ENCODE measurements around the gene SLC17A7. TPM values are rescaled to one million over a fixed set of nuclear protein-coding genes. Genes with fewer than 3 reads are reported as not detected.
A peak's percentile ranks its signal among the peaks of the same experiment; 100 is the strongest.

Gene SLC17A7
- total and polyA plus RNA-seq, 2 donors (not counting 1 experiment from before 2014, with no cell fraction given) = 0.60 to 0.89 TPM

- peak overlapping the region in 4 of 5 experiments; percentile 11 to 63 (median 34) for H3K4me3 ChIP-seq (ENCODE audit: control extremely low read depth in 1 of 5, extremely low read depth in 1 of 5, insufficient read depth in 1 of 5, low read depth in 2 of 5, low read length in 4 of 5)
- H3K4me2 ChIP-seq (replicated peaks; ENCODE audit: low read depth, low read length, poor library complexity, severe bottlenecking) = peak overlapping the region; percentile 86
- ATAC-seq (ENCODE audit: low read depth) (peak; percentile 47), DNase-seq (peak; percentile 57)
- Mint-ChIP-seq H3K27me3 (peaks cover 77% of the 10 kb centered on the region), H3K4me1 (peaks cover 59% of the 10 kb centered on the region), H3K27ac (peak overlapping the region; percentile 32), H3K4me3 (peak overlapping the region; percentile 82), H3K9me3 (ENCODE audit: insufficient read depth) (no peaks in the 10 kb centered on the region)
- ChIA-PET CTCF (interaction anchor here (0.5 to 2.2 kb wide), 8 partner anchors 9 to 330 kb away, joined by 3 to 8 read pairs (median 3); no protein-coding TSS in a partner anchor), POLR2A (interaction anchor here (0.8 to 1.4 kb wide), 2 partner anchors 37 to 102 kb away, joined by 4 to 5 read pairs; no protein-coding TSS in a partner anchor)
- TF ChIP-seq EZH2 (IDR thresholded peaks at IDR 0.05; ENCODE audit: borderline replicate concordance, insufficient read depth, low read depth, low read length, poor library complexity, severe bottlenecking) (no peak), CTCF (IDR thresholded peaks at IDR 0.05) (no peak)
- H3K36me3 ChIP-seq (replicated peaks in 1 of 2; ENCODE audit: control extremely low read depth in 1 of 2, control insufficient read depth in 1 of 2, extremely low read depth in 1 of 2, insufficient read depth in 2 of 2, low read length in 1 of 2) = no peaks in the 10 kb centered on the region
- no peaks in the 10 kb centered on the region for H3K79me2 ChIP-seq (ENCODE audit: control insufficient read depth, insufficient read depth, low read length)
- H3K4me1 ChIP-seq (ENCODE audit: control insufficient read depth in 2 of 2, insufficient read depth in 2 of 2, low read length in 2 of 2) = peaks cover 54 to 63% of the 10 kb centered on the region in 2 donors
- intact Hi-C loops (cut with micrococcal nuclease) = loop anchor here (5.0 kb wide), 1 partner anchor 36 kb away; no protein-coding TSS in a partner anchor
- H3K9me3 ChIP-seq (ENCODE audit: control extremely low read depth in 1 of 3, control insufficient read depth in 2 of 3, insufficient read depth in 1 of 3, low read length in 2 of 3) = peaks cover 0 to 60% (median 4%) of the 10 kb centered on the region in 3 donors
- H4K20me1 ChIP-seq (ENCODE audit: control insufficient read depth, insufficient read depth, low read length, poor library complexity, severe bottlenecking) = no peaks in the 10 kb centered on the region
- peak overlapping the region; percentile 60 for H3K9ac ChIP-seq (ENCODE audit: low read length)
- peaks cover 0 to 99% (median 71%) of the 10 kb centered on the region in 4 experiments for H3K27me3 ChIP-seq (replicated peaks in 1 of 4; ENCODE audit: control extremely low read depth in 1 of 4, control insufficient read depth in 3 of 4, insufficient read depth in 4 of 4, low read length in 3 of 4)
- peak overlapping the region; percentile 66 for H2AFZ ChIP-seq (ENCODE audit: insufficient read depth, low read depth, low read length, poor library complexity, severe bottlenecking)
- WGBS (ENCODE audit: insufficient coverage) = 4% methylated on average over 44 of the region's 45 CpGs
- H3K27ac ChIP-seq (ENCODE audit: low read length in 2 of 2) = no peak overlapping the region
Measured at GRCh38 chr19:49427855-49428546, 13.3 kb downstream of the SLC17A7 start.

GRCh38 chr19:49427339-49427738, 14.0 kb downstream of the SLC17A7 start:
- no peak for DNase-seq
- Mint-ChIP-seq H3K4me3 (peak overlapping the region; percentile 44), H3K9me3 (ENCODE audit: insufficient read depth) (no peaks in the 10 kb centered on the region), H3K27me3 (peaks cover 78% of the 10 kb centered on the region), H3K4me1 (peaks cover 60% of the 10 kb centered on the region), H3K27ac (peak overlapping the region; percentile 2)
- Histone ChIP-seq H3K36me3 (replicated peaks in 1 of 2; ENCODE audit: control extremely low read depth in 1 of 2, control insufficient read depth in 1 of 2, extremely low read depth in 1 of 2, insufficient read depth in 2 of 2, low read length in 1 of 2) (no peaks in the 10 kb centered on the region), H3K9me3 (ENCODE audit: control extremely low read depth in 1 of 3, control insufficient read depth in 2 of 3, insufficient read depth in 1 of 3, low read length in 2 of 3) (peaks cover 0 to 58% (median 4%) of the 10 kb centered on the region in 3 donors), H3K79me2 (ENCODE audit: control insufficient read depth, insufficient read depth, low read length) (no peaks in the 10 kb centered on the region), H4K20me1 (ENCODE audit: control insufficient read depth, insufficient read depth, low read length, poor library complexity, severe bottlenecking) (no peaks in the 10 kb centered on the region), H3K4me2 (replicated peaks; ENCODE audit: low read depth, low read length, poor library complexity, severe bottlenecking) (peak overlapping the region; percentile 86), H3K27ac (ENCODE audit: low read length in 2 of 2) (no peak overlapping the region), H2AFZ (ENCODE audit: insufficient read depth, low read depth, low read length, poor library complexity, severe bottlenecking) (no peak overlapping the region), H3K27me3 (replicated peaks in 1 of 4; ENCODE audit: control extremely low read depth in 1 of 4, control insufficient read depth in 3 of 4, insufficient read depth in 4 of 4, low read length in 3 of 4) (peaks cover 0 to 98% (median 73%) of the 10 kb centered on the region in 4 experiments), H3K4me3 (ENCODE audit: control extremely low read depth in 1 of 5, extremely low read depth in 1 of 5, insufficient read depth in 1 of 5, low read depth in 2 of 5, low read length in 4 of 5) (no peak overlapping the region), H3K4me1 (ENCODE audit: control insufficient read depth in 2 of 2, insufficient read depth in 2 of 2, low read length in 2 of 2) (peaks cover 54 to 63% of the 10 kb centered on the region in 2 donors), H3K9ac (ENCODE audit: low read length) (no peak overlapping the region)
- ATAC-seq (ENCODE audit: low read depth) = no peak
- 47% methylated on average over 8 of the region's 12 CpGs for WGBS (ENCODE audit: insufficient coverage)
- ChIA-PET POLR2A (interaction anchor here (1.4 kb wide), 1 partner anchor 36 kb away, joined by 4 read pairs; no protein-coding TSS in a partner anchor), CTCF (interaction anchor here (0.6 to 2.2 kb wide), 7 partner anchors 16 to 330 kb away, joined by 3 to 8 read pairs (median 3); no protein-coding TSS in a partner anchor)
- no peak for TF ChIP-seq EZH2 (IDR thresholded peaks at IDR 0.05; ENCODE audit: borderline replicate concordance, insufficient read depth, low read depth, low read length, poor library complexity, severe bottlenecking)
- TF ChIP-seq CTCF (IDR thresholded peaks at IDR 0.05) = no peak
- intact Hi-C loops (cut with micrococcal nuclease) = loop anchor here (5.0 kb wide), 1 partner anchor 35 kb away; no protein-coding TSS in a partner anchor
